ENCODE measurements around the gene CAMTA2.

CAMTA2 gene

GRCh38 chr17:4986403-4986802 lies 1.1 kb downstream of the CAMTA2 start:
- H2AFZ ChIP-seq, result peak overlapping the region; percentile 81
- no peak for TF ChIP-seq CTCF (IDR thresholded peaks at IDR 0.05)
- H3K36me3 ChIP-seq (ENCODE audit: control insufficient read depth, insufficient read depth, low read length), result no peaks in the 10 kb centered on the region
- no peaks in the 10 kb centered on the region for H3K9me3 ChIP-seq (ENCODE audit: control insufficient read depth, low read length)
- peak overlapping the region; percentile 90 for H3K4me2 ChIP-seq (ENCODE audit: low read length)
- H3K9ac ChIP-seq, result no peak overlapping the region
- H3K4me1 ChIP-seq, result peaks cover 9% of the 10 kb centered on the region
- H3K27me3 ChIP-seq (ENCODE audit: control insufficient read depth, insufficient read depth, low read length), result no peaks in the 10 kb centered on the region
- peak overlapping the region; percentile 76 for H3K27ac ChIP-seq
- peak overlapping the region; percentile 87 for H3K4me3 ChIP-seq (ENCODE audit: low read depth, low read length)
- peaks cover 2% of the 10 kb centered on the region for H3K79me2 ChIP-seq

GRCh38 chr17:4982305-4982704 lies 5.2 kb downstream of the CAMTA2 start:
- no peak overlapping the region for H3K4me3 ChIP-seq (ENCODE audit: low read depth, low read length)
- no peaks in the 10 kb centered on the region for H3K9me3 ChIP-seq (ENCODE audit: control insufficient read depth, low read length)
- H3K27ac ChIP-seq, result no peak overlapping the region
- no peak overlapping the region for H3K4me2 ChIP-seq (ENCODE audit: low read length)
- H3K27me3 ChIP-seq (ENCODE audit: control insufficient read depth, insufficient read depth, low read length), result no peaks in the 10 kb centered on the region
- peaks cover 10% of the 10 kb centered on the region for H3K79me2 ChIP-seq
- peaks cover 6% of the 10 kb centered on the region for H3K4me1 ChIP-seq
- TF ChIP-seq CTCF (IDR thresholded peaks at IDR 0.05), result no peak
- H2AFZ ChIP-seq, result no peak overlapping the region
- H3K9ac ChIP-seq, result no peak overlapping the region
- no peaks in the 10 kb centered on the region for H3K36me3 ChIP-seq (ENCODE audit: control insufficient read depth, insufficient read depth, low read length)

DNA sequence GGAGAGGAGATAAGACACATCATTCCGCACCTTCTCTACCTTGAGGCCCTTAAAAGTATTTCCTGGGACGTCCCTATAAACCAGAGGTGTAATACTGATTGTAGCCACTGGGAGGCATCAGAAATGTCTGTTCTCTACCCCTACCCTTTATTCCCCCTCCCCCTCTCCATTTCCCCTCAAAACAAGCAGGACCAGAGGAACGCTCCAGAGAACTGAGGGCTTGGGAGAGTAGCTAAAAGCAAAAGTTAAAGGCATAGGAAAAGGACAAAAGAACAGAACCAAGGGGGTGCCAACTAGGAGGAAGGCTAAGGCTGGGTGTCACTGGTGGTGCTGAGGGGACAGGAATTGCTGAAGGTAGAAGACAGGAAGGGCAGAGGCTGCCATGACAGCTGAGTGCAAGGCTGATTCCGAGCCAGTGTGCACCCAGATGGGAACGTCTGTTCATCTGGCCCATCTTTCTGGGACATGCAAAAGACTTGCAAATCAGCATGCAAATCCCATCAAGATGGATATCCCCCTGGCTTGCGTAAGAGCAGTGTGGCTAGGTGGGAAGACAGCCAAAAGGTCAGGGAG lies 6.7 kb downstream of the CAMTA2 start:
- H3K27ac ChIP-seq, result no peak overlapping the region
- no peak overlapping the region for H3K4me2 ChIP-seq (ENCODE audit: low read length)
- no peaks in the 10 kb centered on the region for H3K27me3 ChIP-seq (ENCODE audit: control insufficient read depth, insufficient read depth, low read length)
- TF ChIP-seq CTCF (IDR thresholded peaks at IDR 0.05), result peak; percentile 75
- no peaks in the 10 kb centered on the region for H3K9me3 ChIP-seq (ENCODE audit: control insufficient read depth, low read length)
- H3K4me3 ChIP-seq (ENCODE audit: low read depth, low read length), result no peak overlapping the region
- H3K4me1 ChIP-seq, result no peaks in the 10 kb centered on the region
- H3K36me3 ChIP-seq (ENCODE audit: control insufficient read depth, insufficient read depth, low read length), result no peaks in the 10 kb centered on the region
- H2AFZ ChIP-seq, result no peak overlapping the region
- peaks cover 8% of the 10 kb centered on the region for H3K79me2 ChIP-seq
- H3K9ac ChIP-seq, result no peak overlapping the region

- Histone ChIP-seq H3K79me2 (peaks cover 8% of the 10 kb centered on the region), H3K36me3 (ENCODE audit: control insufficient read depth, insufficient read depth, low read length) (no peaks in the 10 kb centered on the region), H2AFZ (no peak overlapping the region), H3K27ac (no peak overlapping the region), H3K9me3 (ENCODE audit: control insufficient read depth, low read length) (no peaks in the 10 kb centered on the region), H3K4me3 (ENCODE audit: low read depth, low read length) (no peak overlapping the region), H3K9ac (no peak overlapping the region), H3K27me3 (ENCODE audit: control insufficient read depth, insufficient read depth, low read length) (no peaks in the 10 kb centered on the region), H3K4me1 (no peaks in the 10 kb centered on the region), H3K4me2 (ENCODE audit: low read length) (no peak overlapping the region)
- TF ChIP-seq CTCF (IDR thresholded peaks at IDR 0.05), result no peak
Observed at GRCh38 chr17:4978726-4979125, 8.7 kb downstream of the CAMTA2 start.

GRCh38 chr17:4974115-4974670 lies 13.3 kb downstream of the CAMTA2 start:
- no peaks in the 10 kb centered on the region for H3K27me3 ChIP-seq (ENCODE audit: control insufficient read depth, insufficient read depth, low read length)
- no peak overlapping the region for H3K9ac ChIP-seq
- peaks cover 4% of the 10 kb centered on the region for H3K79me2 ChIP-seq
- no peak overlapping the region for H3K27ac ChIP-seq
- H3K4me3 ChIP-seq (ENCODE audit: low read depth, low read length), result no peak overlapping the region
- H3K36me3 ChIP-seq (ENCODE audit: control insufficient read depth, insufficient read depth, low read length), result no peaks in the 10 kb centered on the region
- no peak for TF ChIP-seq CTCF (IDR thresholded peaks at IDR 0.05)
- no peaks in the 10 kb centered on the region for H3K4me1 ChIP-seq
- no peaks in the 10 kb centered on the region for H3K9me3 ChIP-seq (ENCODE audit: control insufficient read depth, low read length)
- H2AFZ ChIP-seq, result no peak overlapping the region
- no peak overlapping the region for H3K4me2 ChIP-seq (ENCODE audit: low read length)

Data from parathyroid adenoma (tissue), 2 donors.